IMR-90 (cell line): ENCODE data around the gene SOX2.

Experiments
- BHLHE40 ChIP-seq: fragments of 150-350 bp; IDR thresholded peaks from 2 replicates; pipeline ENCODE4 v1.6.1; 2016; ENCODE audit warnings: mild to moderate bottlenecking, low read depth, low read length
- CEBPB ChIP-seq: IDR thresholded peaks from 2 replicates; pipeline ENCODE4 v1.6.1; 2012; ENCODE audit warnings: low read depth, low read length, improper control_type of control experiment
- CHD1 ChIP-seq: IDR thresholded peaks from 2 replicates; pipeline ENCODE4 v1.6.1; 2012; ENCODE audit warnings: low read depth, low read length, improper control_type of control experiment
- CTCF ChIP-seq: conservative IDR thresholded peaks from 2 replicates; pipeline ENCODE4 v1.5.1; 2012; ENCODE audit warnings: mild to moderate bottlenecking, low read depth, low read length, improper control_type of control experiment
- ELK1 ChIP-seq: fragments of 150-350 bp; IDR thresholded peaks from 2 replicates; pipeline ENCODE4 v1.6.1; 2016; ENCODE audit warnings: low read depth, mild to moderate bottlenecking, low read length, moderate library complexity, borderline replicate concordance
- FOS ChIP-seq: fragments of 150-350 bp; IDR thresholded peaks from 2 replicates; pipeline ENCODE4 v1.6.1; 2016; ENCODE audit warnings: low read depth, low read length
- MAFK ChIP-seq: IDR thresholded peaks from 2 replicates; pipeline ENCODE4 v1.6.1; 2012; ENCODE audit warnings: low read depth, low read length, improper control_type of control experiment
- MAZ ChIP-seq: IDR thresholded peaks from 2 replicates; pipeline ENCODE4 v1.6.1; 2012; ENCODE audit warnings: low read depth, mild to moderate bottlenecking, low read length, improper control_type of control experiment, moderate library complexity, borderline replicate concordance
- POLR2A ChIP-seq: IDR thresholded peaks from 2 replicates; pipeline ENCODE4 v1.6.1; 2012; ENCODE audit warnings: mild to moderate bottlenecking, low read depth, low read length
- RAD21 ChIP-seq: IDR thresholded peaks from 2 replicates; pipeline ENCODE4 v1.6.1; 2012; ENCODE audit warnings: low read length, improper control_type of control experiment
- RCOR1 ChIP-seq: IDR thresholded peaks from 2 replicates; pipeline ENCODE4 v1.6.1; 2012; ENCODE audit warnings: mild to moderate bottlenecking, low read length, improper control_type of control experiment; ENCODE audit not compliant: insufficient replicate concordance
- RFX5 ChIP-seq: IDR thresholded peaks from 2 replicates; pipeline ENCODE4 v1.8.0; 2012; ENCODE audit warnings: low read depth, mild to moderate bottlenecking, low read length, moderate library complexity
- SMC3 ChIP-seq: fragments of 150-350 bp; IDR thresholded peaks from 2 replicates; pipeline ENCODE4 v1.6.1; 2016; ENCODE audit warnings: low read depth, mild to moderate bottlenecking, antibody characterized with exemption, low read length, moderate library complexity
- USF2 ChIP-seq: fragments of 150-350 bp; IDR thresholded peaks from 2 replicates; pipeline ENCODE4 v1.6.1; 2017; ENCODE audit warnings: mild to moderate bottlenecking, antibody characterized with exemption, low read length, low read depth

GRCh38 chr3:181756645-181757297 lies 45.0 kb downstream of the SOX2 start:
- TF ChIP-seq CTCF (no peak), SMC3 (no peak), POLR2A (no peak), FOS (no peak), RFX5 (no peak), RAD21 (no peak), CEBPB (no peak), BHLHE40 (no peak), RCOR1 (no peak), CHD1 (no peak), MAFK (no peak), USF2 (no peak), ELK1 (no peak), MAZ (no peak)
